ENCODE measurements around the gene GPC6. TPM values are rescaled to one million over a fixed set of nuclear protein-coding genes. Genes with fewer than 3 reads are reported as not detected.

The GPC6 gene
- total and polyA plus RNA-seq, 4 donors, result 5.9 to 29.1 (median 18.2) TPM

- Histone ChIP-seq H3K9me3 (ENCODE audit: control insufficient read depth in 4 of 4, low read length in 3 of 4) (no peaks in the 10 kb centered on the region), H3K36me3 (ENCODE audit: control insufficient read depth in 4 of 4, insufficient read depth in 3 of 4, low read depth in 1 of 4, low read length in 3 of 4) (no peaks in the 10 kb centered on the region), H3K4me3 (ENCODE audit: low read depth in 1 of 3, low read length in 3 of 3) (no peak overlapping the region), H3K9ac (ENCODE audit: low read depth in 1 of 2, low read length in 2 of 2) (no peak overlapping the region), H3K4me1 (ENCODE audit: control insufficient read depth in 4 of 4, insufficient read depth in 4 of 4, low read length in 3 of 4) (no peaks in the 10 kb centered on the region), H3K27ac (ENCODE audit: low read depth in 1 of 2, low read length in 2 of 2) (no peak overlapping the region), H3K27me3 (ENCODE audit: control insufficient read depth in 4 of 4, insufficient read depth in 4 of 4, low read length in 3 of 4) (no peaks in the 10 kb centered on the region)
- no peak for TF ChIP-seq JUND (IDR thresholded peaks at IDR 0.05)
- TF ChIP-seq RXRA (IDR thresholded peaks at IDR 0.05), result no peak
- no peak for TF ChIP-seq HNF4A (conservative IDR thresholded peaks at IDR 0.05)
- TF ChIP-seq ATF3 (IDR thresholded peaks at IDR 0.05), result no peak
- TF ChIP-seq REST (IDR thresholded peaks at IDR 0.05), result no peak
- no peak for TF ChIP-seq GABPA (IDR thresholded peaks at IDR 0.05 in 1 of 2, conservative IDR thresholded peaks at IDR 0.05 in 1 of 2)
- no peak for TF ChIP-seq CTCF (IDR thresholded peaks at IDR 0.05; ENCODE audit: low read depth, low read length, missing input control)
- no peak for TF ChIP-seq FOXA1 (IDR thresholded peaks at IDR 0.05)
- 76% methylated on average over 3 of the region's 3 CpGs for WGBS
- DNase-seq (ENCODE audit: low spot score), result no peak
Observed at GRCh38 chr13:93900731-93901130, 674.1 kb downstream of the GPC6 start.

- Histone ChIP-seq H3K9ac (ENCODE audit: low read depth in 1 of 2, low read length in 2 of 2) (no peak overlapping the region), H3K9me3 (ENCODE audit: control insufficient read depth in 4 of 4, low read length in 3 of 4) (no peaks in the 10 kb centered on the region), H3K27ac (ENCODE audit: low read depth in 1 of 2, low read length in 2 of 2) (no peak overlapping the region), H3K4me1 (ENCODE audit: control insufficient read depth in 4 of 4, insufficient read depth in 4 of 4, low read length in 3 of 4) (no peaks in the 10 kb centered on the region), H3K27me3 (ENCODE audit: control insufficient read depth in 4 of 4, insufficient read depth in 4 of 4, low read length in 3 of 4) (no peaks in the 10 kb centered on the region), H3K36me3 (ENCODE audit: control insufficient read depth in 4 of 4, insufficient read depth in 3 of 4, low read depth in 1 of 4, low read length in 3 of 4) (no peaks in the 10 kb centered on the region), H3K4me3 (ENCODE audit: low read depth in 1 of 3, low read length in 3 of 3) (no peak overlapping the region)
- no peak for TF ChIP-seq HNF4A (conservative IDR thresholded peaks at IDR 0.05)
- no peak for TF ChIP-seq MAX (IDR thresholded peaks at IDR 0.05)
- TF ChIP-seq HNF4G (IDR thresholded peaks at IDR 0.05), result no peak
- no peak for TF ChIP-seq FOXA1 (IDR thresholded peaks at IDR 0.05)
- TF ChIP-seq RXRA (IDR thresholded peaks at IDR 0.05), result no peak
- TF ChIP-seq RAD21 (IDR thresholded peaks at IDR 0.05), result no peak
- TF ChIP-seq ZBTB33 (IDR thresholded peaks at IDR 0.05), result no peak
- TF ChIP-seq SP1 (IDR thresholded peaks at IDR 0.05), result no peak
- TF ChIP-seq ATF3 (IDR thresholded peaks at IDR 0.05), result no peak
- no peak for TF ChIP-seq TAF1 (conservative IDR thresholded peaks at IDR 0.05)
- TF ChIP-seq JUND (IDR thresholded peaks at IDR 0.05), result no peak
- no peak for DNase-seq (ENCODE audit: low spot score)
- WGBS, result 80% methylated on average over 3 of the region's 3 CpGs
Observed at GRCh38 chr13:93903909-93904308, 677.3 kb downstream of the GPC6 start.

Data from liver (tissue), 9 donors.